NCI-H2227 (cell line): ENCODE measurements around the gene FBXO15.

Source experiments
- DNase-seq: peaks from one replicate; lab custom pipeline; 2025; ENCODE audit not compliant: unreplicated experiment; lab: John Stamatoyannopoulos, UW

Gene FBXO15

GRCh38 chr18:74066018-74066417 lies 81.6 kb downstream of the FBXO15 start:
- DNase-seq, result no peak

- no peak for DNase-seq
These were observed 82.3 kb downstream of the FBXO15 start for GRCh38 chr18:74065366-74065765.

GRCh38 chr18:74064510-74064909 lies 83.1 kb downstream of the FBXO15 start:
- DNase-seq, result no peak

GRCh38 chr18:74063557-74063956 lies 84.1 kb downstream of the FBXO15 start:
- DNase-seq, result no peak

GRCh38 chr18:74063023-74063422 lies 84.6 kb downstream of the FBXO15 start:
- DNase-seq, result no peak

- no peak for DNase-seq
These were observed 85.6 kb downstream of the FBXO15 start for GRCh38 chr18:74062037-74062436.

- no peak for DNase-seq
These were observed 87.1 kb downstream of the FBXO15 start for GRCh38 chr18:74060579-74060978.

- no peak for DNase-seq
These were observed 96.8 kb downstream of the FBXO15 start for GRCh38 chr18:74050807-74051206.

- DNase-seq, result no peak
These were observed 106.9 kb downstream of the FBXO15 start for GRCh38 chr18:74040459-74041332.

GRCh38 chr18:74040008-74040407 lies 107.6 kb downstream of the FBXO15 start:
- no peak for DNase-seq

GRCh38 chr18:74029161-74029560 lies 118.5 kb downstream of the FBXO15 start:
- DNase-seq, result no peak
